Stimulated activated CD4-positive, alpha-beta T cell treated with anti-CD3 and anti-CD28 coated beads, TNF-alpha, amount 100 ng/mL, for 24 hours (primary cell): ENCODE results near the gene QRICH1.
A peak's percentile ranks its signal among the peaks of the same experiment; 100 is the strongest.

Experiments
- DNase-seq, 3 experiments: peaks; one replicate each; pipeline ENCODE4 v3.0.0-alpha.2; 2020; ENCODE audit warnings: low read depth in 3 of 3

QRICH1 gene

DNA sequence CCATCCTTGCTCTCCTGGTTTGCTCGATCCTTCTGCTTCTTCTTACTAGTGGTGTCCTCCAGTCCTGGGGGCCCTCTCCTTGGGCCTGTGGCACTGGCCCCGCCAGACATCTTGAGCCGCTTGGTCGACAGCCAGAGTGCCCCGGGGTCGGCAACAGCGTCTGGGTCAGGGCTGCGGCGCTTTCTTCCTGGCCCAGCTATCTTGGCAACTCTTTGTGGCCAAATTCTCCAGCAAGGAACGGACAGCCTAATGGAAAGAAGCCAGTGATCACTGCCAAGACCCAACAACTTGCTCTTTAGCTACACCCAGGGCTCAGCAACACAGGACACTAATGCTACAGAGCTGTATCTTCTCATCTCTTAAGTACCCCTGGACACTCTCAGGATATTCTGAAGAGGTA, 25.2 kb upstream of the QRICH1 start:
- DNase-seq = no peak

DNA sequence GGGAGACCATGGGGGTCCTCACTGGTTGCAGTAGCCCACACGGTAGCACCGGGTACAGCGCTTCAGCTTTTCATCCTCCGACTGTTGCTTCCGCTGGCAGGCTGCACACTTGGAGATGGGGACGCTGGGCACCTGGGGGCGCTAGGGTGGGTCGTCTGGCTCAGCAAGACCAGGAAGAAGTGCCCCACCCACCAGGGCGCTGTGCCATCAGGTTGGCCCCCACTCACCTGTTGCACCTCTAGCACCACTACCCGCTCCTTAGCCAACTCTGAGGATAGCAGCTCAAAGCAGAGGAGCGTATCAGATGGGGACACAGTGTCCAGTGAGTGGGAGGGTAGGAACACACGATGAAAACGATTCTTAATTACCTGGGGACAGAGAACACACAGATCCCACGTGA, 18.4 kb upstream of the QRICH1 start:
- DNase-seq = no peak

DNA sequence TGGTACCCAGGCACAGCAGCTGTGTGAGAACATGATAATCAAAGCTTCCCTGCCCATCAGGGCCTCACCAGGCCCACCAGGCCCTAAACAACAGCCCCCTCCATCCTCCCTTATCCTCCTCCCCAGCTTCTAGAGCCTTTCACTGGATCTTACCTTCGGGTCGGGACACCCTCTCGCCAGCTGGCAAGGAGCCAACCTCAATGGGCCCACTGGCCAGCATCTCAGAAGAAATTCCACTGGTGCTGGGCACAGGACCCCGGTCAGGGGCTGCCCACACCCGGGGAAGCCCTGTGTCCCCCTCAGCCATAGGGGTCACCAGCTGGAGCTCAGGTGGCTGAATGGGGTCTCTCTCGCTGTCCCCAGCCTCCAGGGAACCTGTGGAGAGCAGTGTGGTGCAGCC, 17.5 kb upstream of the QRICH1 start:
- no peak for DNase-seq

DNA sequence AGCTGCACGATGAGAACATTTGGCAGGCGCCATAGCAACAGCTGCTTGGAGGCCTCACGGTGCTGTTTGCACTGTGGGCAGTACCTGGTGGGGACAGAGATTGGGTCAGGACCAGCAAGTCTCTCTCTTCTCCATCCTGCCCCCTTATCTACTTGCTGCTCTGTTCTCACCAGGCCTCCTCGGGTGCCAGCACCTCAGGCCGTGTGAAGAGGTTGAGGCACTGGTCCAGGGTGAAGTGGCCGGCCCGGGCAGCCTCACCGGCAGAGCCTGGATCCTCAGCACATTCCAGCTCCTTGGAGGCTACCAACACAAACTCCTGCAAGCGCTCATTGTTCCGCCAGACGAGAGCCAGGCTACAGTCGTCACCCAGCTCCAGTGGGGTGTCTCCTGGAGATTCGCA, 16.9 kb upstream of the QRICH1 start:
- DNase-seq = no peak

DNA sequence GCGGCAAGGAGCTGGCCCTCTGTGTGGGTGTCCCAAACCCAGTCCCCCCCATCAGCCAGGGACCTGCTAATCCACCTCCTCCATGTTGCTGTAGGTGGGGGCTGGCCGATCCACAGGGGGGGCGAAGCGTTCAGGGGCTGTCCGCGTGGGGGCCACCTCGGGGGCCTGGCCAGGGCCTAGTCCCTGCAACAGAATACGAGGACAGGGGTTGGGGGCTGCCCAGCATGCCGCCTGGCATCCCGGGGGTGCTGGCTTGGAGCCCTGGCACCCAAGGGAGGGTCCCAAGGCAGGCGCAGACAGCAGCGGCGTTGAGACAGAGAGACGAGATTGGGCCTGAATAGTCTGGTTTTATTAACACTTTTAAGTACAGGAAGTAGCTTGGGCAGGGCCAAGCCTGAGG, 14.5 kb upstream of the QRICH1 start:
- no peak for DNase-seq

DNA sequence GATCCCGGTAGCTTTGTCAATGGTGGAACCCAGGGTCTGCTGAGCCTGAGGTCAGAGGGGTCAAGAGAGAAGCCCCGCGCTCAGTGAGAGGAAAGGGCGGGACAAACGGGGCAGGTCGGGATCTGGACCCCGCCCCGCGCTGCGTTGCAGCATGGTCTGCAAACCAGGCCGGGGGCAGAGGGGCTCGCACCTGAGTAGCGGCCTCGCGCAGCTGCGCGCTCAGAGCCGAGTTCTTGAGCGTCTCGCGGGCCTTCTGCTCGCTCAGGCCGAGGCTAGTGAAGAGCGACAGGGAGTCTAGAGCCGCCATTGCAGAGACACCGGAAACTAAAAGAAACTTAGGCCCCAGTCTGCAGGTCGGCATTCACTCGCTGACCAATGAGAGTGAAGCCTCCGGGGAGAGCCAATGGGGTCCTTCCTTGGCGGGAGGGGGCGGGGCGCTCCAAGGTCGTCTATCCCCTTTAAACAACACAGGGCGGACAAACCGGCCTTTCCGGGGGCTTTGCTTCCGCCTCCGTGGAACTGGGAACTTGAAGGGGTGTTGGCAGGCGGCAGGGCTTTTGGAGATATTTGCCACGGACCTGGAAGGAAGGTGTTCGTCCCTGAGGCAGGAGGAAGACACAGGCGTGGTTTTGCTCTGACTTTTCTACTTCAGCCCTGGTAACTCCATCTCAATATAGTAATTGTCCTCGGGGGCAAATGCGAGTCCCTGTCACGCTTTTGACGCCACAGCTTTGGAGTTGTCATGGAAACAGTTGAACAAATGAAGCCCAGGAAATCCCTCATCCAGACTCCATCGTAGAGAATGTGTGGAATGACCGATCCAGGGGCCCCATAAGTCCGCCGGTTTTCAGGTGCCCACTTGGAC, 10.8 kb upstream of the QRICH1 start, which contains the start of gene QARS1:
Gene QARS1 (minus strand): TSS at position 331 of the 865 bp plus-strand sequence. CDS start 24 bp downstream, at position 307.
- DNase-seq = peak; percentile 80 to 88 (median 82)

DNA sequence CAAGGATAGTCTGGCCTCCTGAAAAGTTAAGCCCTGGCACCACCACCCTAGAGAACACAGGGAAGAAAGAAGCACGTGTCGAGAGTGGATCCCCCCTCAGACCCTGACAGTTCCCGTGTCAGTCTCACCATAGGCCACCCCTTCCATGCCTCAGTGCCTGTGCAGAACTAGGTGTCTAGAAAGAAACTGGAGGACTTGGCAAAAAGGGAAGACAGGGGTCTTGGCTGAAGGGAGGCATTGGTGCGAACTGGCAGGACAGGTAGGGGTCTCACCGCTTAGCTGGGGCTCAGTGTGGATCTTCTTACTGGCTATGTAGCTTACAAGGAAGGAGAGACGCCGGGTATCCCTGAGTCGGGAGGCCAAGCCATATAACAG, 10.2 kb upstream of the QRICH1 start:
- no peak for DNase-seq

DNA sequence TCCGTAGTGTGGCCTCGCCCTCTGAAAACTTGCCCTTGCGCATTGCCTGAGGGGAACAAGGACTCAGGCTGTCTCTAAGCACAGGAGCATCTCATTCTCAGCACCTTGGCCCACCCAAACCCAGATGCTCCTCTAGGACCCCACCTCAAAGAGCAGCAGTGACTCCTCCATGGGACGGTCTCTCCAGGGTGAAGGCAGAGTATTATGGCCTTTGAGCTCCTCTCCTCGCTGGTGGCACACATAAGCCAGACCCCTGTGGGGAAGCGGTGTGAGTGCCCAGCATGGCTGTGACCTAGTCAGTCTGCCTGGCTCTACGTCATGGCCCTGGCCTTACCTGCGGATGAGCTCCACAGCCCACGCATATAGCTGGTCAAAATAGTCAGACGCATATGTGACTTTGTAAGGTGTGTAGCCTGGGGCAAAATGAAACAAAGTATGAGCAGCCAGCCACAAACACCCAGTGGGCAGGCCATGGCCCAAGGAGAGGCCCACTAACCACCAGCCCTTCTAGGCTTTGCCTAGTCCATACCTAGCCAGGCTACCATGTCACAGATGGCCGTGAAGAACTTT, 6.3 kb upstream of the QRICH1 start:
- no peak for DNase-seq

DNA sequence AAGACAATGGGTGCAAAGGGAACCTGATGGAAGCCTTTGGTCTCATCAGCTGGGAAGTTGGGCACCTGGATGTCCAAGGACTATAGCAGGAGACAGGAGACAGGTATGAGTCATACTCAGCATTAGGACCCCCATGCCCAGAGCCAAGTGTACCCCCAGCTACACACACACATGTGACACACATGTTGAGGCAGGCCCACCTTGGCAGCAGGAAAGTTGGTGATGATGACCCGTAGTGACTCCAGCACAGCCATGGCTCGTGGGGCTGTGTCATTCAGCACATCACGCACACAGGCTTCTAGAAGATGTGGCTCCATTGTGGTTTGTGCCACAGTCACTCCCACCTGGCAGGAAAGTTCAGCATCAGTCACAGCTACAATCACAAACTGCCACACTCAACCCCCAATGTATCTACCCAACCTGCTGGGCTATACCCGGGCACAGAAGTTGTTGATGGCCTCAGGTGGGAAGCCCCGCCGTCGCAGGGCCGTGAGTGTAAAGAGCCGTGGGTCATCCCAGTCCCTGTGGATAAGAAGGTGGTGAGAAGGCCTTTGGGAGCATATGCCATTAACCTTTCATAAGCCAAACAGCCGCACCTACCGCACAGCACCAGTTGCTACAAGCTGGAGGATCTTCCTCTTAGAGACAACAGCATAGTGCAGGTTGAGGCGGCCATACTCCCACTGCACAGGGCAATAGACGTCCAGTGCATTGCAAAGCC, 5.2 kb upstream of the QRICH1 start:
- no peak for DNase-seq

DNA sequence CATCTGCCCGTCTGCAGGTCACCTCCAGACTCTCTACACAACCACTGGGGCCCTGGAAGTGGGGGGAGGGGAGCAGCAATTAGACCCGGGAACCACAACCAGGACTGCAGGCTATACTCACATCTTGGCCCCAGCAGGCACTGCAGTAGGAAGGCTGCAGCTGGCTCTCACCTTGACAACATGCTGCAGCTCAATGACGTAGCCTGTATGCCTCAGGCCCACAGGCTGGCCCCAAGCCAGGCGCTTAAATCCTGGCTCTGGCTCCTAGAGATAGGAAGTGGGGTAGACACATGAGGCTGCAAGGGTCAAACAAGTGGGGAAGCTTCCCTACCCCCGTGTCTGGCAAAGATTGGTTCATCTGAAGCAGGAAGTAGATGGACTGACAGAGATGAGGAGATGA, 4.6 kb upstream of the QRICH1 start:
- DNase-seq = no peak

DNA sequence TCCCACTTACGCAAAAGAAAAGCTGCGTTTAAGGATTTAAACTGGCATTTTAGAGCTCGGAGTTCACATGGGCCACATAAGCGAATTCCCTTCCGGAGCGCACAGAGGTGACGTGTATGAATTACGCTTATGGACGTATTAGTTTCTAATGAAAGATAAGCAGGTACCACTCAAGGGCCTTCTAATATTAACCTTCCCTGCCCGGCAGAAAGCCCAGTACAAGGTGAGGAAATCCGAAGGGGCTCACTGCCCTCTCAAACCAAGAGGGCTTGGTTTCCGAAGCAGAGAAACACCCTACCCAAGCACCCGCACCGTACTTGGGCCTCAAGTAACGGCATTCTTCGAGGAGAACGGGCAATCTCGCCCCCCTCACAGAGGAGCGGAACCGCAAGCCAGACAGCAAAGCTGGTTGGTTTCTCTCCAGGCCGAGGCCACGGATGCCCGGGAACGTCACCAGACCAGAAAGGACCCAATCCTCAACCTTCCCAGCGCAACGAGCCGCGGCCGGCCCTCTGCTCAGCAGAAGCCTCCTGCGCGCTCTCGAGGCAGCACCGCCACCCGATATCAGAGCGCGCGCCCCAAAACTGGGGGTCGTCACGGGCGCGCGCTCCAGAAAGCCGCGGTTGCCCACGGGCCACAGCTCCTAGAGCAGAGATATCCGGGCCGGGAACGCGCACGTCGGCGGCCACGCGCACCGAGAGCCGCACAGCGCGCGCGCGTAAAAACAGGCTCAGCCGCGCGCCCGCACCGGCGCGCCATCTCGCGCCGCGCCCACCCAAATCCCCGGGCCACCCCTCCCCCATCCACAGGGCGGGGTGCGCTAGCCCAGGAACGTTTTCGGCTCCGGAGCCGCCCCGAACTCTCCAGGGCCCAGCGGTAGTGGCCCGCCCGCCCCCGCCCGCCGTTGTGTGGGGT, 676 bp downstream of the QRICH1 start:
- DNase-seq = peak; percentile 65 to 80 (median 70)

DNA sequence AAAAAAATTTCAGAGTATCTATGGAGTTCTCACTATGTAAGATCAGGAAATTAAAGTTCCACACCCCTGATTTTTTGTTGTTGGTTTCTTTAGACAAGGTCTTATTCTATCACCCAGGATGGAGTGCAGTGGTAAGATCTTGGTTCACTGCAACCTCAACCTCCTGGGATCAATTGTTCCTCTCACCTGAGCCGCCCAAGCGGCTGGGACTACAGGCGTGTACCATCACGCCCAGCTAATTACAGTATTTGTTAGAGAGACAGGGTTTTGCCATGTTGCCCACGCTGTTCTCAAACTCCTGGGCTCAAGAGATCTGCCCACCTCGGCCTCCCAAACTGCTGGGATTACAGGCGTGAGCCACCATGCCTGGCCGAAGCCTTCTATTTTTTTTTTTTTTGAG, 12.4 kb downstream of the QRICH1 start:
- DNase-seq = no peak

DNA sequence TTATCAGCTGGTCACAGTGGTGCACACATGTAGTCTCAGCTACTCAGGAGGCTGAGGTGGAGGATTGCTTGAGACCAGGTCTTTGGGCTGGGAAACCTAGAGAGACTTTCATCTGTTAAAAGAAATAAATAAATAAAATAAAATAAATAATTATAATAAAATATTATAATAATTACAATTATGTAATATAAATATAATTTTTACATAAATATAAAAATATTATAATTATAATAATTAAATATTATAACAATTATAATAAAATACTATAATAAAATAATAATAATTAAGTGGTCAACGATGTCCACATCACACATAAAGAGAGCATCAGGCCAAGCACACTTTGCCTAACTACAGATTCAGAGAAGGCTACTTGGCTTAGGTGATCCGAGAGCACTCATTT, 14.6 kb downstream of the QRICH1 start:
- no peak for DNase-seq

DNA sequence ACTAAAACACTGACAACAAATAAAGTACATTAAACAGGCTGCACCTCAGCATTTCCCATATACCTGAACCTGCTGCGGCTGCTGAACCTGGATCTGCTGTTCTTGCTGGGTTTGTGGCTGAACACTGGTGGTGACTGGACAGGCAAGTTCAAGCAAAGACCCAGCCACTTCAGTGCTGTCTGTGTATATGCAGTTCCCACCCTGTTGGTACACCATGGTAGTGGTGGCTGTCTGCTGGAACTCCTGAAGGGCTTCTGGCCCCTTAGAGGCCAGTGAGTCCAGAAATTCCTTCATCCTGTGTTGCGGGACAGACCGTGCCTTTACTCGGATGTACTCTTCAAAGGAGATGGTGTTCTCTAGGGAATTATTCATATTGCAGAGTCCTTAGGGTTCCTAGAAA, 17.2 kb downstream of the QRICH1 start:
- DNase-seq = no peak

DNA sequence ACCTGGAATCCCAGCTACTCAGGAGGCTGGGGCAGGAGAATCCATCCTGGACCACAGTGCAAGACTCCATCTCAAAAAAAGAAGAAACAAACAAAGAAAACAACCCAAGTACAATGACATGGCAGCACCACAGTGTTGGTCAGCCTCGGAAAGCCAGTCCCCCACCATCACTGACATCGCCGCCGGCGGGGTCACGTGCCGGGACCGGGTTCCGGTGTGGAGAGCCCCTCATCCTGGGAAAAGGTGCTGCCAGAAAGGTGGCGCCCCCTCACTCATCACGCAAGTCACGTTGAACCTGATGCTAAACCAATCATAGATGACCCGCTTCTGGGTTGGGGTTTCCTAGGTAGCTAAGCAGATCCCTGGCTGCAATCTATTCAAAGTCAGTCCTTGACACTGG, 17.8 kb downstream of the QRICH1 start:
- DNase-seq = no peak

DNA sequence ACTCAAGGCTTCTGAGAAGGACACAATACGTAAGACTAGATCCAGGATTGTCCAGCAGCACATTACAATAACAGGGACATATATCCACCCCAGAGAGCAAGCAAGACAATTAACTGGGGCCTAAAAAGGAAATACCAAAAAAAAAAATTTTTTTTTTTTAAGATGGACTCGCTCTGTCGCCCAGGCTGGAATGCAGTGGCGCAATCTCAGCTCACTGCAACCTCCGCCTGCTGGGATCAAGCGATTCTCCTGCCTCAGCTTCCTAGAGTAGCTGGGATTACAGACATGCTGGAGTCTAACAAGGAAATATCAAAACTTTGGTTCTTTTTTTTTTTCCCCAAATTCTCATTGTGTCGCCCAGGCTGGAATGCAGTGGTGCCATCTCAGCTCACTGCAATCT, 35.9 kb downstream of the QRICH1 start:
- DNase-seq = no peak

DNA sequence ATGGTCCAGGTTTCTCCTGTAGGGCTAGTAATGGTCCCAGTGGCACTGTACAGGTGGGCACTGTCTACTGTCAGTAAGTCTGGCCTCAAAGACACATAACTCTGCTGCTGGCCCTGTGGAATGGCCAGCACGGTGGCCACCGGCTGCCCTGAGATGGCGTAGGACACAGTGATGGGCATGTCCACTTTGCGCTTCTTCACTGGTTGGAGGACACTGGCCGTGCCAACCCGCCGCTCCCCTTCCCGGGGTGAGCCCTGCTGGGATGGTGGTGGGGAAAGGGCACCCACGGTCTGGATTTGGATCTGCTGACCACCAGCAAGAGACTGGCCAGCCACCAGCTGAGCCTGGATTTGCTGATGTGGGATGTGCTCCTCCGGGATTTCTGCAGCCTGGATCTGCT, 36.6 kb downstream of the QRICH1 start:
- no peak for DNase-seq

DNA sequence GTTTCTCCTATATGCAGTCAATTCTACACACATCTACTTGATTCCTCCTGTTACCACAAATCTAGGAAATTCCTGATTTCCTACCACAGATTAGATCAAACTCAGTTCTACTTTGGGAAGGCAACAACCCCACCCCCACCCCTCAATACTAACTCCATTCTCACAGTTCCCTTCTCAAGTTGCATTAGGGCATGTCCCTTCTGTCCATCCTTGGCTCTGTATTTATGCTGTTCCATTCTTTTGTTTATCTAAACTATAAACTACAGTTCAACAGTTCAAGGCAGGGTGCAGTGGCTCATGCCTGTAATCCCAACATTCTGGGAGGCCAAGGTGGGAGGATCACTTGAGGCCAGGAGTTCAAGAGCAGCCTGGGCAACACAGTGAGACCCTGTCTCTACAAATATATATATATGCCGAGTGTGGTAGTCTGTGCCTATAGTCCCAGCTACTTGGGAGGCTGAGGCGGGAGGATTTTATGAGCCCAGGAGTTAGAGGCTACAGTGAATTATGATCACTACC, 39.5 kb downstream of the QRICH1 start:
- DNase-seq = no peak

DNA sequence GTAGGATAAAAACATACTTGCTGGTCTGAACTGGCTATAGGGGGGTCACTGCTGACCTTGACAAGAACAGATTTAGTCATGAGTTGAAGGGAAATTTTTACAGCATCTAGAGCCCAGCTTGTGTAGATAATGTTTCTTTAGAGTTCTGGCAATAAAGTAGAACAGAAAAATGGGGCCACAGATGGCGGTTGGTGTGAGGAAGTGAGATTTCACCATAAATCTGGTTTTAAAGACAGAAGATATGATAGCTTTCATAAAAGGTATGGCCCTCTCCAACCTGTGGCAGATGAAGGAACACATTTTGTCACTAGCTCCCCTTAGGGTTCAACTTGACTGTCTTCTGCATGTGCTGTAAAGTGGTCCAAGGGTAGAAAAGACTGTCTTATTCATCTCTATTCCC, 40.3 kb downstream of the QRICH1 start:
- no peak for DNase-seq

DNA sequence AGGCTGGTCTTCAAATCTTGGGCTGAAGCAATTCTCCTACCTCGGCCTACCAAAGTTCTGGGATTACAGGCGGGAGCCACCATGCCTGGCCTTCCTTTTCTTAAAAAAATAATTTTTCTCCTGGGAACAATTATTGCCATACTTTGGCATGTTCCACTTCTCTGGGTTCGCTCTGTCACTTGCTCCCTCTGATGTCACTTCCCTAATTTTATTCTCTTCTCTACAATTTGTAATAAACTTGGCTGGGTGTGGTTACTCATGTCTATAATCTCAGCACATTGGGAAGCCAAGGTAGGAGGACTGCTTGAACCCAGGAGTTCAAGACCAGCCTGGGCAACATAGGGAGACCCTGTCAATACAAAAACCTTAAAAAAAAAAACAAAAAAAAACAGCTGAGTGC, 58.6 kb downstream of the QRICH1 start:
- DNase-seq = no peak

DNA sequence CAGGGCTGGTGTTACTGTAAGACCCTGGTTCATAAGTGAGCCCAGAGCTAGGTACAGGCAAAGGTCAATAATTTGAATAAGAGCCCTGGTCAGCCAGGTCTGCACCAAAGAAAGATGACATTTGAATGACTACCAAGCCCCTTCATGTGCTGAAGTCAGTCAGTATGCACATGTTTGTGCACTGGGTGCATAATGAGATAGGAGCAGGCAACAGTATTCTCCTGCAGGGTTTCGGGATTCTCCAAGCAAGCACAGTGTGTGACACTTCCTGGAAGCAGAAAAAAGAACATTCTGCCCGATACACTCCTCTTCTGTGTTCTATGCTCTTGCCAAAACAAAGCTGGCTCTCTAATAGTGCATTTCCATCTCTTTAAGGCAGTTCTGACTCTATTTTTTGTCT, 59.2 kb downstream of the QRICH1 start:
- no peak for DNase-seq
